Liver (tissue), 9 donors: Measurements from ENCODE around the gene SH3D19. TPM values are rescaled to one million over a fixed set of nuclear protein-coding genes. Genes with fewer than 3 reads are reported as not detected.
A peak's percentile ranks its signal among the peaks of the same experiment; 100 is the strongest.

ENCODE experiments used
- DNase-seq: peaks from one replicate; pipeline ENCODE4 v3.0.0-alpha.2; 2017; ENCODE audit warnings: low spot score
- H3K27ac ChIP-seq, 2 donors: one replicate each; pipeline ENCODE4 v1.7.0; 2013; ENCODE audit warnings: inconsistent platforms in 2 of 2, low read length in 2 of 2, control low read depth in 1 of 2, low read depth in 1 of 2, mild to moderate bottlenecking in 1 of 2
- H3K27me3 ChIP-seq, 4 donors: one replicate each; pipeline versions ENCODE4 v1.6.1 to v1.7.0; 2013; ENCODE audit warnings: low read length in 3 of 4, inconsistent platforms in 1 of 4, mild to moderate bottlenecking in 1 of 4, moderate library complexity in 1 of 4; ENCODE audit not compliant: control insufficient read depth in 4 of 4, insufficient read depth in 4 of 4
- H3K36me3 ChIP-seq, 4 donors: one replicate each; pipeline versions ENCODE4 v1.6.1 to v1.7.0; 2013; ENCODE audit warnings: low read length in 3 of 4, mild to moderate bottlenecking in 3 of 4, low read depth in 1 of 4, moderate library complexity in 1 of 4; ENCODE audit not compliant: control insufficient read depth in 4 of 4, insufficient read depth in 3 of 4
- H3K4me1 ChIP-seq, 4 donors: one replicate each; pipeline versions ENCODE4 v1.6.1 to v1.7.0; 2013; ENCODE audit warnings: low read length in 3 of 4, mild to moderate bottlenecking in 3 of 4, moderate library complexity in 1 of 4; ENCODE audit not compliant: control insufficient read depth in 4 of 4, insufficient read depth in 4 of 4
- H3K4me3 ChIP-seq, 3 donors: one replicate each; pipeline versions ENCODE4 v1.6.1 to v1.7.0; 2013; ENCODE audit warnings: low read length in 3 of 3, control low read depth in 1 of 3, low read depth in 1 of 3, mild to moderate bottlenecking in 1 of 3
- H3K9ac ChIP-seq, 2 donors: one replicate each; pipeline ENCODE4 v1.7.0; 2013; ENCODE audit warnings: low read length in 2 of 2, mild to moderate bottlenecking in 2 of 2, moderate library complexity in 2 of 2, control low read depth in 1 of 2, low read depth in 1 of 2
- H3K9me3 ChIP-seq, 4 donors: one replicate each; pipeline versions ENCODE4 v1.6.1 to v1.7.0; 2013; ENCODE audit warnings: low read length in 3 of 4; ENCODE audit not compliant: control insufficient read depth in 4 of 4
- EGR1 ChIP-seq, 2 donors: IDR thresholded peaks; 2 replicates each; pipeline ENCODE4 v1.6.1; 2016 to 2018; ENCODE audit warnings: antibody characterized with exemption in 2 of 2, low read depth in 2 of 2
- FOXA1 ChIP-seq: IDR thresholded peaks from 2 replicates; pipeline ENCODE4 v1.6.1; 2016; ENCODE audit warnings: antibody characterized with exemption
- FOXA2 ChIP-seq: IDR thresholded peaks from 2 replicates; pipeline ENCODE4 v1.6.1; 2016; ENCODE audit warnings: antibody characterized with exemption
- GABPA ChIP-seq, 2 donors: IDR thresholded peaks in 1 of 2; conservative IDR thresholded peaks in 1 of 2; 2 replicates each; pipeline ENCODE4 v1.6.1; 2016; ENCODE audit warnings: antibody characterized with exemption in 2 of 2, mild to moderate bottlenecking in 1 of 2, moderate library complexity in 1 of 2
- HNF4A ChIP-seq, 2 donors: conservative IDR thresholded peaks; 2 replicates each; pipeline ENCODE4 v1.6.1; 2016; ENCODE audit warnings: antibody characterized with exemption in 2 of 2, mild to moderate bottlenecking in 2 of 2
- HNF4G ChIP-seq: IDR thresholded peaks from 2 replicates; pipeline ENCODE4 v1.6.1; 2016; ENCODE audit warnings: antibody characterized with exemption
- JUND ChIP-seq, 2 donors: IDR thresholded peaks; 2 replicates each; pipeline ENCODE4 v1.6.1; 2016; ENCODE audit warnings: antibody characterized with exemption in 2 of 2
- NR2F2 ChIP-seq: IDR thresholded peaks from 2 replicates; pipeline ENCODE4 v1.6.1; 2016; ENCODE audit warnings: antibody characterized with exemption
- RAD21 ChIP-seq, 2 donors: IDR thresholded peaks; 2 replicates each; pipeline ENCODE4 v1.6.1; 2016; ENCODE audit warnings: antibody characterized with exemption in 2 of 2, mild to moderate bottlenecking in 2 of 2
- RXRA ChIP-seq, 2 donors: IDR thresholded peaks; 2 replicates each; pipeline ENCODE4 v1.6.1; 2017 to 2018; ENCODE audit warnings: antibody characterized with exemption in 2 of 2, mild to moderate bottlenecking in 1 of 2
- SP1 ChIP-seq: IDR thresholded peaks from 2 replicates; pipeline ENCODE4 v1.6.1; 2018; ENCODE audit warnings: antibody characterized with exemption, mild to moderate bottlenecking
- TAF1 ChIP-seq: conservative IDR thresholded peaks from 2 replicates; pipeline ENCODE4 v1.6.1; 2016; ENCODE audit warnings: antibody characterized with exemption, mild to moderate bottlenecking
- YY1 ChIP-seq: IDR thresholded peaks from 2 replicates; pipeline ENCODE4 v1.6.1; 2016; ENCODE audit warnings: antibody characterized with exemption, mild to moderate bottlenecking
- WGBS: extraction: QIAGEN DNeasy Blood & Tissue Kit; methylation state at CpG from one replicate; pipeline ENCODE4 v1.1.7; 2013; 5-methylcytosine and 5-hydroxymethylcytosine counted together
- polyA plus RNA-seq, 2 donors: library from polyadenylated mRNA; stranded (reverse) in 1 of 2; unstranded in 1 of 2; fragments of 200-250 nt in 1 of 2; fragments of >200 nt in 1 of 2; fragmentation: Nextera tagmentation in 1 of 2; extraction: Ambion mirVana in 1 of 2; gene quantifications; one replicate each; pipeline versions ENCODE4 v1.2.1 to v1.2.3, GENCODE V29; 2013 to 2015
- total RNA-seq, 2 donors: library from RNA; depleted of rRNA; stranded (reverse); fragments of >200 nt; gene quantifications; one replicate each; pipeline ENCODE4 v1.2.3, GENCODE V29; 2014
- TF ChIP-seq, protein P1 (sequence below): IDR thresholded peaks from 2 replicates; pipeline ENCODE4 v1.6.1; 2016; ENCODE audit warnings: antibody characterized with exemption
- TF ChIP-seq, protein P2 (sequence below): IDR thresholded peaks from 2 replicates; pipeline ENCODE4 v1.6.1; 2016; ENCODE audit warnings: antibody characterized with exemption
- TF ChIP-seq, protein P3 (sequence below): fragments of 150-350 bp; IDR thresholded peaks from 2 replicates; pipeline ENCODE4 v1.5.1; 2017; ENCODE audit warnings: improper control_type of control experiment, low read depth, low read length; ENCODE audit not compliant: missing input control
- TF ChIP-seq, protein P4 (sequence below): IDR thresholded peaks from 2 replicates; pipeline ENCODE4 v1.6.1; 2016; ENCODE audit warnings: antibody characterized with exemption, mild to moderate bottlenecking
- TF ChIP-seq, protein P5 (sequence below): IDR thresholded peaks from 2 replicates; pipeline ENCODE4 v1.6.1; 2016; ENCODE audit warnings: antibody characterized with exemption
- donor health status: healthy.
- donor health status: healthy.
- donor health status: healthy.
- donor health status: healthy.
- donor health status: healthy.

The SH3D19 gene
- total and polyA plus RNA-seq, 4 donors, result 11.0 to 22.2 (median 17.1) TPM

DNA sequence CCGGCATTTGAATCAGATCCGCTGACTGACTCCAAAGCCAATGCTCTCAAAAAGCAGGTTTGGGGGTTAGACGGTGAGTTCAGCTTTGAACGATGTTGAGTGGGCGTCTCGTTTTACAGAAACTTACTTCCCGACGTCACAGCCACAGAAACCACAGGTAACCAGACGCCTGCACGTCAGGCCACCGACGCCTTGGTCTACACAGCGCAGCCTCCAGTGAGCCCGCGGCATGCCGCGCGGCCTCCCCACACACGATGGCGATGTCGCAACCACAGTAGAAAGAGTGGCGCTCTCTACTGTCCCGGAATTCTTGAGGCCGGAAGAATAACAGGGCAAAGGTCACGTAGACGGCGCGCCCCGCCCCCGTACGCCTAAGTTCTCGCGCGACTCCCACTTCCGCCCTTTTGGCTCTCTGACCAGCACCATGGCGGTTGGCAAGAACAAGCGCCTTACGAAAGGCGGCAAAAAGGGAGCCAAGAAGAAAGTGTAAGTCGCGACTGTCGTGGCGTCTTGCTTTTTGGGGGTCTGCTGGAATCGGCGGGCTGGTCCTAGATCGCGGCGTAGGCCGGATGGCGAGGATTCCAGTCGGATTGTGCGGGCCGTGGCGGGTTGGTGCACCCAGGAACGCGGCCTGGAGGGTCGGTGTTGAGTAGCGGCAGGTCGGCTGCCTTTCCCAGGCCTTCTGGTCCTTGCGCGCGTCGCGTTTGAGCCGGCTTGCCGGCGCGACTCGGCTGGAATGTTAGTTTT lies 226.0 kb downstream of the SH3D19 start, which contains the start of gene RPS3A:
Gene RPS3A, plus strand, starts transcription at position 400 of the 747 bp plus-strand sequence. Its CDS starts 25 bp downstream, at position 425.
- H3K9ac ChIP-seq, result peak within 1 kb of the TSS; percentile 95 to 96
- H3K4me3 ChIP-seq, result peak within 1 kb of the TSS; percentile 67 to 99 (median 79)
- H3K4me1 ChIP-seq, result peaks cover 0 to 24% (median 8%) of the 10 kb centered on the region in 4 donors
- peak; percentile 99 for DNase-seq
- no peaks in the 10 kb centered on the region for H3K27me3 ChIP-seq
- no peaks in the 10 kb centered on the region for H3K9me3 ChIP-seq
- WGBS, result under 1% methylated on average over 69 of the region's 69 CpGs
- H3K27ac ChIP-seq, result peak within 1 kb of the TSS; percentile 79 to 87
- TF ChIP-seq EGR1 (IDR thresholded peaks at IDR 0.05; ENCODE audit: low read depth in 2 of 2) (peak; percentile 93 to 96), HNF4A (conservative IDR thresholded peaks at IDR 0.05) (peak; percentile 74 to 77), JUND (IDR thresholded peaks at IDR 0.05) (peak; percentile 26 to 42), YY1 (peak; percentile 96), NR2F2 (peak; percentile 98), RXRA (IDR thresholded peaks at IDR 0.05) (peak; percentile 75 to 88), FOXA2 (peak; percentile 55), GABPA (IDR thresholded peaks at IDR 0.05 in 1 of 2, conservative IDR thresholded peaks at IDR 0.05 in 1 of 2) (peak; percentile 60 to 93), RAD21 (IDR thresholded peaks at IDR 0.05) (peak; percentile 57 to 70), TAF1 (peak; percentile 98), HNF4G (peak; percentile 54), FOXA1 (peak; percentile 69), SP1 (peak; percentile 85)
- TF ChIP-seq, protein P1, sequence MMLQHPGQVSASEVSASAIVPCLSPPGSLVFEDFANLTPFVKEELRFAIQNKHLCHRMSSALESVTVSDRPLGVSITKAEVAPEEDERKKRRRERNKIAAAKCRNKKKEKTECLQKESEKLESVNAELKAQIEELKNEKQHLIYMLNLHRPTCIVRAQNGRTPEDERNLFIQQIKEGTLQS, result peak; percentile 71
- TF ChIP-seq, protein P2, sequence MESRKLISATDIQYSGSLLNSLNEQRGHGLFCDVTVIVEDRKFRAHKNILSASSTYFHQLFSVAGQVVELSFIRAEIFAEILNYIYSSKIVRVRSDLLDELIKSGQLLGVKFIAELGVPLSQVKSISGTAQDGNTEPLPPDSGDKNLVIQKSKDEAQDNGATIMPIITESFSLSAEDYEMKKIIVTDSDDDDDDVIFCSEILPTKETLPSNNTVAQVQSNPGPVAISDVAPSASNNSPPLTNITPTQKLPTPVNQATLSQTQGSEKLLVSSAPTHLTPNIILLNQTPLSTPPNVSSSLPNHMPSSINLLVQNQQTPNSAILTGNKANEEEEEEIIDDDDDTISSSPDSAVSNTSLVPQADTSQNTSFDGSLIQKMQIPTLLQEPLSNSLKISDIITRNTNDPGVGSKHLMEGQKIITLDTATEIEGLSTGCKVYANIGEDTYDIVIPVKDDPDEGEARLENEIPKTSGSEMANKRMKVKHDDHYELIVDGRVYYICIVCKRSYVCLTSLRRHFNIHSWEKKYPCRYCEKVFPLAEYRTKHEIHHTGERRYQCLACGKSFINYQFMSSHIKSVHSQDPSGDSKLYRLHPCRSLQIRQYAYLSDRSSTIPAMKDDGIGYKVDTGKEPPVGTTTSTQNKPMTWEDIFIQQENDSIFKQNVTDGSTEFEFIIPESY, result peak; percentile 99
- TF ChIP-seq, protein P3, sequence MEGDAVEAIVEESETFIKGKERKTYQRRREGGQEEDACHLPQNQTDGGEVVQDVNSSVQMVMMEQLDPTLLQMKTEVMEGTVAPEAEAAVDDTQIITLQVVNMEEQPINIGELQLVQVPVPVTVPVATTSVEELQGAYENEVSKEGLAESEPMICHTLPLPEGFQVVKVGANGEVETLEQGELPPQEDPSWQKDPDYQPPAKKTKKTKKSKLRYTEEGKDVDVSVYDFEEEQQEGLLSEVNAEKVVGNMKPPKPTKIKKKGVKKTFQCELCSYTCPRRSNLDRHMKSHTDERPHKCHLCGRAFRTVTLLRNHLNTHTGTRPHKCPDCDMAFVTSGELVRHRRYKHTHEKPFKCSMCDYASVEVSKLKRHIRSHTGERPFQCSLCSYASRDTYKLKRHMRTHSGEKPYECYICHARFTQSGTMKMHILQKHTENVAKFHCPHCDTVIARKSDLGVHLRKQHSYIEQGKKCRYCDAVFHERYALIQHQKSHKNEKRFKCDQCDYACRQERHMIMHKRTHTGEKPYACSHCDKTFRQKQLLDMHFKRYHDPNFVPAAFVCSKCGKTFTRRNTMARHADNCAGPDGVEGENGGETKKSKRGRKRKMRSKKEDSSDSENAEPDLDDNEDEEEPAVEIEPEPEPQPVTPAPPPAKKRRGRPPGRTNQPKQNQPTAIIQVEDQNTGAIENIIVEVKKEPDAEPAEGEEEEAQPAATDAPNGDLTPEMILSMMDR, result peak; percentile 79
- TF ChIP-seq, protein P4, sequence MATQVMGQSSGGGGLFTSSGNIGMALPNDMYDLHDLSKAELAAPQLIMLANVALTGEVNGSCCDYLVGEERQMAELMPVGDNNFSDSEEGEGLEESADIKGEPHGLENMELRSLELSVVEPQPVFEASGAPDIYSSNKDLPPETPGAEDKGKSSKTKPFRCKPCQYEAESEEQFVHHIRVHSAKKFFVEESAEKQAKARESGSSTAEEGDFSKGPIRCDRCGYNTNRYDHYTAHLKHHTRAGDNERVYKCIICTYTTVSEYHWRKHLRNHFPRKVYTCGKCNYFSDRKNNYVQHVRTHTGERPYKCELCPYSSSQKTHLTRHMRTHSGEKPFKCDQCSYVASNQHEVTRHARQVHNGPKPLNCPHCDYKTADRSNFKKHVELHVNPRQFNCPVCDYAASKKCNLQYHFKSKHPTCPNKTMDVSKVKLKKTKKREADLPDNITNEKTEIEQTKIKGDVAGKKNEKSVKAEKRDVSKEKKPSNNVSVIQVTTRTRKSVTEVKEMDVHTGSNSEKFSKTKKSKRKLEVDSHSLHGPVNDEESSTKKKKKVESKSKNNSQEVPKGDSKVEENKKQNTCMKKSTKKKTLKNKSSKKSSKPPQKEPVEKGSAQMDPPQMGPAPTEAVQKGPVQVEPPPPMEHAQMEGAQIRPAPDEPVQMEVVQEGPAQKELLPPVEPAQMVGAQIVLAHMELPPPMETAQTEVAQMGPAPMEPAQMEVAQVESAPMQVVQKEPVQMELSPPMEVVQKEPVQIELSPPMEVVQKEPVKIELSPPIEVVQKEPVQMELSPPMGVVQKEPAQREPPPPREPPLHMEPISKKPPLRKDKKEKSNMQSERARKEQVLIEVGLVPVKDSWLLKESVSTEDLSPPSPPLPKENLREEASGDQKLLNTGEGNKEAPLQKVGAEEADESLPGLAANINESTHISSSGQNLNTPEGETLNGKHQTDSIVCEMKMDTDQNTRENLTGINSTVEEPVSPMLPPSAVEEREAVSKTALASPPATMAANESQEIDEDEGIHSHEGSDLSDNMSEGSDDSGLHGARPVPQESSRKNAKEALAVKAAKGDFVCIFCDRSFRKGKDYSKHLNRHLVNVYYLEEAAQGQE, result peak; percentile 96
- TF ChIP-seq, protein P5, sequence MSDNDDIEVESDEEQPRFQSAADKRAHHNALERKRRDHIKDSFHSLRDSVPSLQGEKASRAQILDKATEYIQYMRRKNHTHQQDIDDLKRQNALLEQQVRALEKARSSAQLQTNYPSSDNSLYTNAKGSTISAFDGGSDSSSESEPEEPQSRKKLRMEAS, result peak; percentile 79
- peaks cover 2 to 32% (median 29%) of the 10 kb centered on the region in 4 donors for H3K36me3 ChIP-seq
